Measurements from ENCODE around the gene CAMK2D. TPM values are rescaled to one million over a fixed set of nuclear protein-coding genes. Genes with fewer than 3 reads are reported as not detected.

CAMK2D gene
- total RNA-seq, 1 experiment from 2014 or later: 15.4 TPM

GRCh38 chr4:113560579-113560978, 201.0 kb downstream of the CAMK2D start:
- DNase-seq (no peak), ATAC-seq (no peak)
- no peaks in the 10 kb centered on the region for H3K9me2 ChIP-seq (replicated peaks; ENCODE audit: low read length)
- H3K9me3 ChIP-seq (ENCODE audit: low read length): no peaks in the 10 kb centered on the region
- no peak overlapping the region for H2AFZ ChIP-seq (ENCODE audit: low read length)
- no TSS peak for BruUV-seq (replicated peaks)
- no peak overlapping the region for H3K27ac ChIP-seq (ENCODE audit: low read length)
- no peak overlapping the region for H3K4me2 ChIP-seq (ENCODE audit: low read length)
- peaks cover 26% of the 10 kb centered on the region for H3K4me1 ChIP-seq (ENCODE audit: insufficient read depth, low read length)
- POLR2A ChIA-PET (ENCODE audit: unreplicated experiment): no interaction called here
- no peaks in the 10 kb centered on the region for H3F3A ChIP-seq (ENCODE audit: low read length, unreplicated experiment)
- no peak overlapping the region for H3K4me3 ChIP-seq (ENCODE audit: low read length)
- no peaks in the 10 kb centered on the region for H4K20me1 ChIP-seq (ENCODE audit: low read length)
- H3K36me3 ChIP-seq (ENCODE audit: low read depth, low read length): no peaks in the 10 kb centered on the region
- H3K9ac ChIP-seq (ENCODE audit: low read length): no peak overlapping the region
- intact Hi-C loops (cut with micrococcal nuclease): no loop called here
- CTCF ChIA-PET: no interaction called here
- no peak for TF ChIP-seq EZH2phosphoT487 (IDR thresholded peaks at IDR 0.05; ENCODE audit: borderline replicate concordance, low read length)
- TF ChIP-seq, protein P1, sequence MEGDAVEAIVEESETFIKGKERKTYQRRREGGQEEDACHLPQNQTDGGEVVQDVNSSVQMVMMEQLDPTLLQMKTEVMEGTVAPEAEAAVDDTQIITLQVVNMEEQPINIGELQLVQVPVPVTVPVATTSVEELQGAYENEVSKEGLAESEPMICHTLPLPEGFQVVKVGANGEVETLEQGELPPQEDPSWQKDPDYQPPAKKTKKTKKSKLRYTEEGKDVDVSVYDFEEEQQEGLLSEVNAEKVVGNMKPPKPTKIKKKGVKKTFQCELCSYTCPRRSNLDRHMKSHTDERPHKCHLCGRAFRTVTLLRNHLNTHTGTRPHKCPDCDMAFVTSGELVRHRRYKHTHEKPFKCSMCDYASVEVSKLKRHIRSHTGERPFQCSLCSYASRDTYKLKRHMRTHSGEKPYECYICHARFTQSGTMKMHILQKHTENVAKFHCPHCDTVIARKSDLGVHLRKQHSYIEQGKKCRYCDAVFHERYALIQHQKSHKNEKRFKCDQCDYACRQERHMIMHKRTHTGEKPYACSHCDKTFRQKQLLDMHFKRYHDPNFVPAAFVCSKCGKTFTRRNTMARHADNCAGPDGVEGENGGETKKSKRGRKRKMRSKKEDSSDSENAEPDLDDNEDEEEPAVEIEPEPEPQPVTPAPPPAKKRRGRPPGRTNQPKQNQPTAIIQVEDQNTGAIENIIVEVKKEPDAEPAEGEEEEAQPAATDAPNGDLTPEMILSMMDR (conservative IDR thresholded peaks at IDR 0.05; ENCODE audit: low read depth, low read length): no peak
- no peak for TF ChIP-seq EZH2 (IDR thresholded peaks at IDR 0.05; ENCODE audit: low read length, unreplicated experiment)
- no peaks in the 10 kb centered on the region for H3K27me3 ChIP-seq (ENCODE audit: low read length)
- H3K79me2 ChIP-seq (ENCODE audit: low read length): no peaks in the 10 kb centered on the region

GRCh38 chr4:113559947-113560346, 201.6 kb downstream of the CAMK2D start:
- Histone ChIP-seq H3K9me3 (ENCODE audit: low read length) (no peaks in the 10 kb centered on the region), H3K4me3 (ENCODE audit: low read length) (no peak overlapping the region), H4K20me1 (ENCODE audit: low read length) (no peaks in the 10 kb centered on the region), H3K4me2 (ENCODE audit: low read length) (no peak overlapping the region), H3K9me2 (replicated peaks; ENCODE audit: low read length) (no peaks in the 10 kb centered on the region), H3F3A (ENCODE audit: low read length, unreplicated experiment) (no peaks in the 10 kb centered on the region), H2AFZ (ENCODE audit: low read length) (no peak overlapping the region), H3K27me3 (ENCODE audit: low read length) (no peaks in the 10 kb centered on the region), H3K27ac (ENCODE audit: low read length) (no peak overlapping the region), H3K79me2 (ENCODE audit: low read length) (no peaks in the 10 kb centered on the region), H3K36me3 (ENCODE audit: low read depth, low read length) (no peaks in the 10 kb centered on the region), H3K9ac (ENCODE audit: low read length) (no peak overlapping the region), H3K4me1 (ENCODE audit: insufficient read depth, low read length) (peaks cover 22% of the 10 kb centered on the region)
- DNase-seq: no peak
- ATAC-seq: no peak
- CTCF ChIA-PET: no interaction called here
- TF ChIP-seq, protein P1 (conservative IDR thresholded peaks at IDR 0.05; ENCODE audit: low read depth, low read length): no peak
- TF ChIP-seq EZH2phosphoT487 (IDR thresholded peaks at IDR 0.05; ENCODE audit: borderline replicate concordance, low read length): no peak
- TF ChIP-seq EZH2 (IDR thresholded peaks at IDR 0.05; ENCODE audit: low read length, unreplicated experiment): no peak
- intact Hi-C loops (cut with micrococcal nuclease): no loop called here
- BruUV-seq (replicated peaks): no TSS peak
- POLR2A ChIA-PET (ENCODE audit: unreplicated experiment): no interaction called here

- Histone ChIP-seq H3K36me3 (ENCODE audit: low read depth, low read length) (no peaks in the 10 kb centered on the region), H3K9me2 (replicated peaks; ENCODE audit: low read length) (no peaks in the 10 kb centered on the region), H4K20me1 (ENCODE audit: low read length) (no peaks in the 10 kb centered on the region), H3K4me1 (ENCODE audit: insufficient read depth, low read length) (peaks cover 19% of the 10 kb centered on the region), H3K27me3 (ENCODE audit: low read length) (no peaks in the 10 kb centered on the region), H3K4me3 (ENCODE audit: low read length) (no peak overlapping the region), H3K27ac (ENCODE audit: low read length) (0 out of 2 replicates have a peak overlapping the region, but pooled peaks have one; percentile 16), H3K4me2 (ENCODE audit: low read length) (peak overlapping the region; percentile 34; the same call in 1 of the 2 replicates), H2AFZ (ENCODE audit: low read length) (no peak overlapping the region), H3F3A (ENCODE audit: low read length, unreplicated experiment) (no peaks in the 10 kb centered on the region), H3K79me2 (ENCODE audit: low read length) (no peaks in the 10 kb centered on the region), H3K9ac (ENCODE audit: low read length) (no peak overlapping the region), H3K9me3 (ENCODE audit: low read length) (no peaks in the 10 kb centered on the region)
- TF ChIP-seq, protein P1 (conservative IDR thresholded peaks at IDR 0.05; ENCODE audit: low read depth, low read length): no peak
- no peak for TF ChIP-seq EZH2 (IDR thresholded peaks at IDR 0.05; ENCODE audit: low read length, unreplicated experiment)
- no peak for TF ChIP-seq EZH2phosphoT487 (IDR thresholded peaks at IDR 0.05; ENCODE audit: borderline replicate concordance, low read length)
- ChIA-PET POLR2A (ENCODE audit: unreplicated experiment) (no interaction called here), CTCF (interaction anchor here (1.3 kb wide), 1 partner anchor 9 kb away, joined by 4 read pairs; no protein-coding TSS in a partner anchor)
- DNase-seq: peak; percentile 58
- no TSS peak for BruUV-seq (replicated peaks)
- intact Hi-C loops (cut with micrococcal nuclease): no loop called here
- ATAC-seq: no peak
Observed at GRCh38 chr4:113556382-113557134, 205.0 kb downstream of the CAMK2D start.
